ENCODE measurements around the gene TULP1. TPM values are rescaled to one million over a fixed set of nuclear protein-coding genes. Genes with fewer than 3 reads are reported as not detected.

The TULP1 gene
- total and polyA plus RNA-seq, 9 donors, result 0.80 to 2.8 (median 1.9) TPM

DNA sequence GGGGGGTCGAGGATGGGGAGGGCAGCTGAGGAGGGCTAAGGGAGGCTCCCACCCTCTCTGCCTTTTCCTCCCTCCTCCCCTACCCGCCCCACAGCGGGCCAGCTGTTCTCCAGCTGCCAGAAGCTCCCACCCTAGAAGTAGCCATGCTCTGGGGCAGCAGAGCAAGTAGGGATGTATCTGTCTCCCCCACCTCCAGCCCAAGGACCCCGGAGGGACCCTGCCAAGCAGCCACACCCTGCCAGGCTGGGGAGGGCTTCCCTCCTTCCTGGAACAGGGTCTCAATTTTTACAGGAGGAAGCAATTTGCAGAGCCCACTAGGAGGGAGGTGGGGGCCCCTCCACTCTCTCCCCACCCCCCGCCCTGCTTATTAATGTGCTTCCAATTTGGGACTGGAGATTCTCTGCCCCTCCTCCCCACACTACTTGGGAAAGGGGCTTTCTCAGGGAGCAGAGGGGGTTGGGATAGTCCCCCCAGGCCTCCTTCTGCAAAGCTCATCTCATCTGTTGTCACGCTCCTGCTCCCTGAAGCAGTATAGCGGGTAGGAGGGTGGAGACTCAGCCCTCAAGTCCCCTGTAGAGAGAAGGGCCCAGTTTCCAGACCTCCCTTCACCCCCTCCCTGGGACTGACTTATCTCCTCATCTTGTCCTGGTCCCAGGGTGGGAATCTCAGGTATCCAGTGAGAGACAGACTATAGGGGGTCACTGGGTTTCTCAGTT, 20.3 kb downstream of the TULP1 start:
- Histone ChIP-seq H3K27me3 (ENCODE audit: control insufficient read depth, insufficient read depth, low read length) (peaks cover 13% of the 10 kb centered on the region), H3K36me3 (ENCODE audit: control insufficient read depth, insufficient read depth, low read length) (peaks cover 2% of the 10 kb centered on the region), H3K9me3 (replicated peaks; ENCODE audit: control insufficient read depth, low read depth, low read length) (no peaks in the 10 kb centered on the region), H3K4me3 (ENCODE audit: low read length) (no peak overlapping the region), H3K27ac (ENCODE audit: low read length) (peak overlapping the region; percentile 89), H3K4me1 (ENCODE audit: control insufficient read depth, insufficient read depth, low read length) (peaks cover 77% of the 10 kb centered on the region)
- no CpG with 5 or more reads among the region's 7 CpGs for WGBS (ENCODE audit: insufficient coverage)
- DNase-seq, result peak; percentile 73

DNA sequence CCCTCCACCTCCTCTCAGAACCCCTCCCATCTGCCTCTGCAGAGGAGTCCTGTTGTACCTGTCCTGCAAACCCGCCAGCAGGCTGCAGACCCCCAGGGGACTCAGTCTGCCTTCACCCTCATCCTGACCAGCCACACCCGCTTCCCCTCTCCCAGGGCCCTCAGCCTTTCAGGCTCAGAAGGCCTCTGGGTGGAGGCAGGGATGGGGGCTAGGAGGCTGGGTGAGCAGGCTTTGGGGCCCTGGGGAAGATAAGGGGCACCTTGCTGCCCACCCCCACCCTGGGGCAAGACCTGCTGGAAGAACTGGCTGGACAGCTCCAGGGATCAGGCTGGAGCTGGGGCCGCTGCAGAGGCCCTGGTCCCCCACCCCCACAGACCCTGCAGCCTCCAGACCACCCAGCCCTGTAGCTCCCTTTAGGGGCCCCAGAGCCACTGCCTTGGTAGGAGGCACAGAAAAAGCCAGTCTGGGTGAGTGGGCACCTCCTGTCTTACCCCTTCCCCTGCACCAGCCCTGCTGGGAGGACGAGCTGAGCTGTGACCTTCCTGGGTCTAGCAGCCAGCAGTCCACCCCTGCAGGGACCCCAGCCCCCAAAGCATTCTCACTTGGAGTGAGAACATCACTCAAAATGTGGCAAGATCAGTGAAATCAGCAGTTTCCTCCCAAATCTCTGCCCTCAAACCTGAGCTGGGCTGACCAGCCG, 21.0 kb downstream of the TULP1 start:
- 10% methylated on average over 2 of the region's 5 CpGs for WGBS (ENCODE audit: insufficient coverage)
- no peak overlapping the region for H3K4me3 ChIP-seq (ENCODE audit: low read length)
- peak overlapping the region; percentile 89 for H3K27ac ChIP-seq (ENCODE audit: low read length)
- no peaks in the 10 kb centered on the region for H3K9me3 ChIP-seq (replicated peaks; ENCODE audit: control insufficient read depth, low read depth, low read length)
- peaks cover 13% of the 10 kb centered on the region for H3K27me3 ChIP-seq (ENCODE audit: control insufficient read depth, insufficient read depth, low read length)
- peaks cover 81% of the 10 kb centered on the region for H3K4me1 ChIP-seq (ENCODE audit: control insufficient read depth, insufficient read depth, low read length)
- H3K36me3 ChIP-seq (ENCODE audit: control insufficient read depth, insufficient read depth, low read length), result peaks cover 2% of the 10 kb centered on the region
- DNase-seq, result no peak

GRCh38 chr6:35490821-35491557, 21.7 kb downstream of the TULP1 start:
- peaks cover 87% of the 10 kb centered on the region for H3K4me1 ChIP-seq (ENCODE audit: control insufficient read depth, insufficient read depth, low read length)
- no peak for DNase-seq
- H3K27ac ChIP-seq (ENCODE audit: low read length), result peak overlapping the region; percentile 89
- peaks cover 7% of the 10 kb centered on the region for H3K36me3 ChIP-seq (ENCODE audit: control insufficient read depth, insufficient read depth, low read length)
- no peak overlapping the region for H3K4me3 ChIP-seq (ENCODE audit: low read length)
- no peaks in the 10 kb centered on the region for H3K9me3 ChIP-seq (replicated peaks; ENCODE audit: control insufficient read depth, low read depth, low read length)
- peaks cover 14% of the 10 kb centered on the region for H3K27me3 ChIP-seq (ENCODE audit: control insufficient read depth, insufficient read depth, low read length)
- WGBS (ENCODE audit: insufficient coverage), result 30% methylated on average over 8 of the region's 8 CpGs

DNA sequence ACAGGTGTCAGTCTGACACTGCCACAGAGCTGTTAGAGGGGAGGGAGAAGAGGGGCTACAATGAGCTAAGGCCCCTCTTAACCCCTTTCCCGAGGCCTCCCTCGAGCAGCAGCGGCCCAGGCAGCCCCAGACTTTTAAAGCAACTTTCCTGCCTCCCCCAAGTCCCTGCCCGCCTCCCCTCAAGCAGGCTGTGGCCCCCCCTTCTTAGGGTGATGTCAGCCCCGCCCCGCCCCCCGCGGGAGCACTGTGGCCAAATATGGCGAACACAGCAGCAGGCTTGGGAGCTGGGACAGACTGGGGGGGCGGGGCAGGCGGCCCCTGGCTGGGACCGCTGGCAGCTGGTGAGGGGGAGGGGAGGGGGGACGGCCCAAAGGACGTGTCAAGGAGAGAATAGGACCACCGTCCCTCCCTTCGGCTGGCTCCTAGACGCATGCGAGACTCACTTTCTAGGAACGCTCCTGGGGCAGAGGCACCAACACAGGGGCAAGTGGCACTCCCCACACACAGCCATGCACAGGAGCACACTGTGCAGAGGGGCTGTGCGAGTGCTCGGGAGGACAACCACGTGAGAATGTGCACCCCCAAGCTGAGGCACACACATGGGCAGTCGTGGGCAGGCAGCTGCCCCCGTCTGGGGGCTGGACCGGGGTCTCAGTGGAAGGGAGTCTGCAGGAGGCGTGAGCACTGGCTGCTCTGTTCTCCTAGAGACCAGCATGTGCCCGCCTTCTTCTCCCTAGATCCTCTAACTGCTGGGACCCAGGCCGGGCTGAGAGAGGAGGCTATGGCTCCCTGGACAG, 22.5 kb downstream of the TULP1 start:
- H3K36me3 ChIP-seq (ENCODE audit: control insufficient read depth, insufficient read depth, low read length), result peaks cover 15% of the 10 kb centered on the region
- peak overlapping the region; percentile 89 for H3K27ac ChIP-seq (ENCODE audit: low read length)
- peak overlapping the region; percentile 24 for H3K4me3 ChIP-seq (ENCODE audit: low read length)
- DNase-seq, result peak; percentile 93
- WGBS (ENCODE audit: insufficient coverage), result 5% methylated on average over 22 of the region's 28 CpGs
- no peaks in the 10 kb centered on the region for H3K9me3 ChIP-seq (replicated peaks; ENCODE audit: control insufficient read depth, low read depth, low read length)
- H3K4me1 ChIP-seq (ENCODE audit: control insufficient read depth, insufficient read depth, low read length), result peaks cover 89% of the 10 kb centered on the region
- H3K27me3 ChIP-seq (ENCODE audit: control insufficient read depth, insufficient read depth, low read length), result peaks cover 20% of the 10 kb centered on the region

GRCh38 chr6:35489066-35489465, 23.6 kb downstream of the TULP1 start:
- WGBS (ENCODE audit: insufficient coverage), result no CpG with 5 or more reads among the region's 1 CpG
- Histone ChIP-seq H3K36me3 (ENCODE audit: control insufficient read depth, insufficient read depth, low read length) (peaks cover 26% of the 10 kb centered on the region), H3K27me3 (ENCODE audit: control insufficient read depth, insufficient read depth, low read length) (peaks cover 20% of the 10 kb centered on the region), H3K4me3 (ENCODE audit: low read length) (no peak overlapping the region), H3K4me1 (ENCODE audit: control insufficient read depth, insufficient read depth, low read length) (peaks cover 84% of the 10 kb centered on the region), H3K9me3 (replicated peaks; ENCODE audit: control insufficient read depth, low read depth, low read length) (no peaks in the 10 kb centered on the region), H3K27ac (ENCODE audit: low read length) (peak overlapping the region; percentile 89)
- DNase-seq, result no peak

DNA sequence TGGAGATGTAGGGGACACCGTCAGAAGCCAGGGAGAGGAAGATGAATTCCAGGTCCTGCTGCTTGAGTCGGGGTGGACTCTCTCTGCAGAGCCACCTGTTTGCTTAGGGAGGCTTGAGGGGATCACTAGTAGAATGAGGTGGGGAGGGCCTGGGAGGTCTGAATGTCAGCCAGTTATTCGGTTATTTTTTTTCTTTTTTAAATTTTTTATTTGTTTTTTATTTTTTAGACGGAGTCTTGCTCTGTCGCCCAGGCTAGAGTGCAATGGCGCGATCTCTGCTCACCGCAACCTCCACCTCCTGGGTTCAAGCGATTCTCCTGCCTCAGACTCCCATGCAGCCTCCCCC, 24.2 kb downstream of the TULP1 start:
- H3K27me3 ChIP-seq (ENCODE audit: control insufficient read depth, insufficient read depth, low read length), result peaks cover 18% of the 10 kb centered on the region
- H3K4me1 ChIP-seq (ENCODE audit: control insufficient read depth, insufficient read depth, low read length), result peaks cover 80% of the 10 kb centered on the region
- peak overlapping the region; percentile 67 for H3K27ac ChIP-seq (ENCODE audit: low read length)
- 71% methylated on average over 7 of the region's 9 CpGs for whole genome bisulfite sequencing (ENCODE audit: insufficient coverage)
- H3K36me3 ChIP-seq (ENCODE audit: control insufficient read depth, insufficient read depth, low read length), result peaks cover 27% of the 10 kb centered on the region
- H3K4me3 ChIP-seq (ENCODE audit: low read length), result no peak overlapping the region
- no peak for DNase-seq
- no peaks in the 10 kb centered on the region for H3K9me3 ChIP-seq (replicated peaks; ENCODE audit: control insufficient read depth, low read depth, low read length)

DNA sequence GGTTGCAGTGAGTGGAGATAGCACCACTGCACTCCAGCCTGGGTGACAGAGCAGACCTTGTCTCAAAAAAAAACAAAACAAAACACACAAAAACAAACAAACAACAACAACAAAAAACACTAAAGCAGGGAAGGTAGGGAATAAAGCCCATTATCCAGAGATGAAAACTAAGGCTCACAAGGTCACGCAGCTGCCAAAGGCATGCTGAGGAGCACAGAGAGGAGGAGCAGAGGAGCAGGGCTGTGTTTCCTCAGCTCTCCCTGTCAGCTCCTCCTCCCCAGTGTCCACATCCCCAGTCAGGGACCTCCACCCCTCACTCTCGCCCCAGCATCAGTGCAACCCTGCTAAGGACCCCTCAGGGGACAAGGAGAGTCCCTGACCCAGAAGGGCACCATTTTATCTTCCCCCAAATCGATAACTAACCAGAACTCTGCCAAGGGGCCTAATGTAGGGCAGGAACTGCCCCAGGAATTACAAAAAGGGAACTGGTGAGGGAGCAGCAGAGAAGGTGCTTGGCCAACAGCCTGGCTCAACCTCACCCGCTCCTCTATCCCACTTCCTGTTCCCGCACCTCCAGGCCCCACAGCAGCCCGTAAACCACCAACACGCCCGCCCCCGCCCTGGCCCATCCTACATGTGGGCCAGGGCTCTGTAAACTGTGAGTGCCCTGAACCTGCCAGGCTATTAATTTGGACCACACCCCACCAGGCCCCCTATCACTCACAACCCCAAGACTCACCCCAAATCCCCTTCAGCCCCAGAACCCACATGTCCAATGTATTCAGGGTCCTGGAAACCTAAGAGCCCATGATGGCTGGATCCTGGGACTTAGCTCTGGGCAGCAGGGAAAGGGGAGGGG, 24.8 kb downstream of the TULP1 start:
- no peak for DNase-seq
- peaks cover 18% of the 10 kb centered on the region for H3K27me3 ChIP-seq (ENCODE audit: control insufficient read depth, insufficient read depth, low read length)
- 33% methylated on average over 6 of the region's 9 CpGs for WGBS (ENCODE audit: insufficient coverage)
- peaks cover 80% of the 10 kb centered on the region for H3K4me1 ChIP-seq (ENCODE audit: control insufficient read depth, insufficient read depth, low read length)
- H3K9me3 ChIP-seq (replicated peaks; ENCODE audit: control insufficient read depth, low read depth, low read length), result no peaks in the 10 kb centered on the region
- no peak overlapping the region for H3K4me3 ChIP-seq (ENCODE audit: low read length)
- H3K27ac ChIP-seq (ENCODE audit: low read length), result peak overlapping the region; percentile 67
- peaks cover 33% of the 10 kb centered on the region for H3K36me3 ChIP-seq (ENCODE audit: control insufficient read depth, insufficient read depth, low read length)

DNA sequence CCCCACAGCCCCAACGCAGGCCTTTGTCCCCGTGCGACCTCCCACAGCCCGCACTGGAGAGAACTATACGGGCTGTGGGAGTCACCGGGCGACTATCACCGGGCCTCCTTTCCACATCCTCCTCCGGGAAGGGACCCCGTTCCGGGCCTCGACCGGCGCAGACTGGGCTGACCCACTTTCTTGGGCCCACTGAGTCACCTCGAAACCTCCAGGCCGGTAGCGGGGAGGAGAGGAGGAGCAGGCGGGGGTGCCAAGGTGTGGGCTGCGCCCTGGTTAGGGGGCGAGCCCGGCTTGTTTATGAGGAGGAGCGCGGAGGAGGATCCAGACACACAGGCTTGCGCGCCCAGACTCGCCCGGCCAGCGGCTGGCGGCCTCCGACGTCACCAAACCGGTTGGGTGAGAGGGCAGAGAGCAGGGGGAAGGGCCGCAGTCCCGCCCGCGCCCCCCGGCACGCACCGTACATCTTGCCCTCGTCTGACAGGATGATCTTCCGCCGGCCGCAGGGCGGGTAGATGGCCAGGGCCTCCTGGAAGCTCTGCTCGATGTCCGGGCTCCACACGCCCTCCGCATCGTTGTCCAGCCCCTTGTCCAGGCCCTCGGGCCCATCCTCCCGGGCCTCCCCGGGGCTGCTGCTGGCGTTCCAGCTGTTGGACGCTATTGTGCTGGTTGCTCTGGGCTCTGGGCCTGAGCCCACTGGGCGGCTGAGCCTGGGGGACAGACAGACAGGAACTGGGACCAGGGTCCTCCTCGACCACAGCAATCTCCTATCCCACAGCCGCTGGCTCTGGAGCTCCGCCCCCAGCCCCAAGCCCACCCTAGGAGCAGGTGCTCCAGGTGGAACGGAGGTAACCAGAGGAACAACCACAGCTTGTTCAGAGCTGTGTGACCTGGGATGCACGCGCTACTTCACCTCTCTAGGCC, 26.4 kb downstream of the TULP1 start:
- Histone ChIP-seq H3K9me3 (replicated peaks; ENCODE audit: control insufficient read depth, low read depth, low read length) (no peaks in the 10 kb centered on the region), H3K36me3 (ENCODE audit: control insufficient read depth, insufficient read depth, low read length) (peaks cover 45% of the 10 kb centered on the region), H3K27ac (ENCODE audit: low read length) (peak overlapping the region; percentile 77), H3K27me3 (ENCODE audit: control insufficient read depth, insufficient read depth, low read length) (peaks cover 12% of the 10 kb centered on the region), H3K4me1 (ENCODE audit: control insufficient read depth, insufficient read depth, low read length) (peaks cover 65% of the 10 kb centered on the region), H3K4me3 (ENCODE audit: low read length) (no peak overlapping the region)
- WGBS (ENCODE audit: insufficient coverage), result 50% methylated on average over 45 of the region's 61 CpGs
- no peak for DNase-seq
